SK-N-SH (cell line): ENCODE data around the gene FMN1. TPM values are rescaled to one million over a fixed set of nuclear protein-coding genes. Genes with fewer than 3 reads are reported as not detected.

Source experiments
- CTCF ChIA-PET: fragments of 300-600, 350-600 bp; formaldehyde crosslinking; extraction: SDS; loops from one replicate; lab custom pipeline; 2021; lab: Yijun Ruan, JAX
- POLR2A ChIA-PET: fragments of 350-600 bp; sonication (Branson Sonifier 250); formaldehyde crosslinking; extraction: SDS; loops from one replicate; lab custom pipeline; 2020; ENCODE audit warnings: antibody characterized with exemption, inconsistent platforms; lab: Yijun Ruan, JAX
- DNase-seq: peaks from one replicate; pipeline ENCODE4 v3.0.0; 2012
- H2AFZ ChIP-seq: fragments of 200-600 bp; sonication (generic); 2 replicates; pipeline ENCODE4 v1.8.1; 2016; ENCODE audit warnings: antibody characterized with exemption, mild to moderate bottlenecking, low read depth
- H3F3A ChIP-seq: fragments of 200-600 bp; sonication (generic); replicated peaks from 2 replicates; pipeline ENCODE3; 2016; ENCODE audit warnings: antibody characterized with exemption, mild to moderate bottlenecking; ENCODE audit not compliant: insufficient read depth
- H3K27ac ChIP-seq, 2 experiments: fragments of 200-500 bp in 1 of 2; fragments of 200-600 bp in 1 of 2; sonication (Bioruptor generic) in 1 of 2; sonication (generic), shearing (Covaris generic) in 1 of 2; 2 replicates each; pipeline versions ENCODE4 v1.5.1 to v1.6.1; 2014 to 2016; ENCODE audit warnings: low read depth in 2 of 2, inconsistent platforms in 1 of 2, low read length in 1 of 2, mild to moderate bottlenecking in 1 of 2, mixed read lengths in 1 of 2
- H3K27me3 ChIP-seq: fragments of 200-600 bp; sonication (generic), shearing (Covaris generic); 2 replicates; pipeline ENCODE4 v1.6.1; 2016; ENCODE audit warnings: mixed run types; ENCODE audit not compliant: insufficient read depth
- H3K36me3 ChIP-seq, 2 experiments: fragments of 200-500 bp in 1 of 2; fragments of 200-600 bp in 1 of 2; sonication (Bioruptor generic) in 1 of 2; sonication (generic) in 1 of 2; replicated peaks in 1 of 2; 2 replicates each; pipeline versions ENCODE3 to v1.5.1; 2014 to 2016; ENCODE audit warnings: low read length in 1 of 2, mild to moderate bottlenecking in 1 of 2; ENCODE audit not compliant: insufficient read depth in 2 of 2, control insufficient read depth in 1 of 2
- H3K4me1 ChIP-seq, 2 experiments: fragments of 200-500 bp in 1 of 2; fragments of 200-600 bp in 1 of 2; sonication (Bioruptor generic) in 1 of 2; sonication (generic), shearing (Covaris generic) in 1 of 2; 2 replicates each; pipeline versions ENCODE4 v1.5.1 to v1.6.1; 2014 to 2016; ENCODE audit warnings: low read depth in 1 of 2, low read length in 1 of 2, mixed run types in 1 of 2; ENCODE audit not compliant: insufficient read depth in 2 of 2, control insufficient read depth in 1 of 2
- H3K4me2 ChIP-seq: fragments of 200-600 bp; sonication (generic), shearing (Covaris generic); 2 replicates; pipeline ENCODE4 v1.6.1; 2017; ENCODE audit warnings: mixed run types
- H3K4me3 ChIP-seq, 2 experiments: fragments of 200-500 bp in 1 of 2; fragments of 200-600 bp in 1 of 2; sonication (Bioruptor generic) in 1 of 2; sonication (generic), shearing (Covaris generic) in 1 of 2; 2 replicates each; pipeline versions ENCODE4 v1.5.1 to v1.8.1; 2014 to 2016; ENCODE audit warnings: low read depth in 2 of 2, inconsistent platforms in 1 of 2, low read length in 1 of 2, mild to moderate bottlenecking in 1 of 2, mixed read lengths in 1 of 2, moderate library complexity in 1 of 2
- H3K79me2 ChIP-seq: fragments of 200-600 bp; sonication (generic); 2 replicates; pipeline ENCODE4 v1.8.1; 2017; ENCODE audit warnings: mild to moderate bottlenecking; ENCODE audit not compliant: insufficient read depth
- H3K9ac ChIP-seq: fragments of 200-600 bp; sonication (generic); 2 replicates; pipeline ENCODE4 v1.6.1; 2017; ENCODE audit warnings: mixed run types
- H3K9me2 ChIP-seq: fragments of 200-600 bp; sonication (generic); 2 replicates; pipeline ENCODE4 v1.6.1; 2017; ENCODE audit warnings: mixed run types
- H3K9me3 ChIP-seq: fragments of 200-600 bp; sonication (generic); 2 replicates; pipeline ENCODE4 v1.6.1; 2017; ENCODE audit warnings: mixed run types, mild to moderate bottlenecking, moderate library complexity
- H4K20me1 ChIP-seq: fragments of 200-600 bp; sonication (generic); 2 replicates; pipeline ENCODE4 v1.6.1; 2017; ENCODE audit warnings: mild to moderate bottlenecking, mixed run types; ENCODE audit not compliant: insufficient read depth
- CHD2 ChIP-seq: fragments of 150-350 bp; IDR thresholded peaks from 2 replicates; pipeline ENCODE4 v1.6.1; 2018; ENCODE audit warnings: low read length; ENCODE audit not compliant: partially characterized antibody
- ELF1 ChIP-seq: IDR thresholded peaks from 2 replicates; pipeline ENCODE4 v1.4.0; 2012
- FOSL2 ChIP-seq: IDR thresholded peaks from 2 replicates; pipeline ENCODE4 v1.4.0; 2012; ENCODE audit warnings: low read depth, mild to moderate bottlenecking, moderate library complexity, borderline replicate concordance
- GABPA ChIP-seq: IDR thresholded peaks from 2 replicates; pipeline ENCODE4 v1.4.0; 2012; ENCODE audit warnings: low read depth, mild to moderate bottlenecking
- JUND ChIP-seq: IDR thresholded peaks from 2 replicates; pipeline ENCODE4 v1.4.0; 2012
- MAX ChIP-seq: IDR thresholded peaks from 2 replicates; pipeline ENCODE4 v1.4.0; 2012; ENCODE audit warnings: low read depth
- POLR2AphosphoS5 ChIP-seq: IDR thresholded peaks from 2 replicates; pipeline ENCODE4 v1.6.1; 2012; ENCODE audit warnings: low read depth, low read length
- RFX5 ChIP-seq: IDR thresholded peaks from 2 replicates; pipeline ENCODE4 v1.6.1; 2012; ENCODE audit warnings: mild to moderate bottlenecking, improper control_type of control experiment, low read length
- SMC3 ChIP-seq: IDR thresholded peaks from 2 replicates; pipeline ENCODE4 v1.6.1; 2012; ENCODE audit warnings: low read depth, low read length, improper control_type of control experiment
- TAF1 ChIP-seq: IDR thresholded peaks from 2 replicates; pipeline ENCODE4 v1.6.1; 2012; ENCODE audit warnings: low read depth, mild to moderate bottlenecking, low read length, moderate library complexity, borderline replicate concordance
- TCF12 ChIP-seq: IDR thresholded peaks from 2 replicates; pipeline ENCODE4 v1.4.0; 2012
- WGBS: methylation state at CpG from one replicate; pipeline ENCODE4 v1.1.6; 2017; ENCODE audit warnings: low lambda C conversion rate; 5-methylcytosine and 5-hydroxymethylcytosine counted together
- polyA plus RNA-seq, 3 experiments: library from polyadenylated mRNA; depleted of rRNA; stranded (reverse); fragments of >200 nt; gene quantifications; 2 replicates each; pipeline ENCODE4 v1.2.3, GENCODE V29; 2012
- TF ChIP-seq, protein P1 (sequence below): IDR thresholded peaks from 2 replicates; pipeline ENCODE4; 2012
- TF ChIP-seq, protein P2 (sequence below): IDR thresholded peaks from 2 replicates; pipeline ENCODE4 v1.6.1; 2012; ENCODE audit warnings: mild to moderate bottlenecking, low read depth, low read length, moderate library complexity

The FMN1 gene
- polyA plus RNA-seq, 1 of the 3 experiments (the other 2 are of a cell fraction) = 9.1 TPM

GRCh38 chr15:32838820-32839219 is 355.7 kb downstream of the FMN1 start:
- DNase-seq = no peak
- no peaks in the 10 kb centered on the region for H3K9me3 ChIP-seq
- peaks cover 4 to 8% of the 10 kb centered on the region in 2 experiments; a peak in 3 of 4 replicates for H3K4me1 ChIP-seq
- TF ChIP-seq TAF1 = no peak
- TF ChIP-seq POLR2AphosphoS5 = no peak
- no peak for TF ChIP-seq GABPA
- TF ChIP-seq TCF12 = peak; percentile 37; the same call in 1 of the 2 replicates
- TF ChIP-seq FOSL2 = peak; percentile 17; the same call in 1 of the 2 replicates
- TF ChIP-seq, protein P1, sequence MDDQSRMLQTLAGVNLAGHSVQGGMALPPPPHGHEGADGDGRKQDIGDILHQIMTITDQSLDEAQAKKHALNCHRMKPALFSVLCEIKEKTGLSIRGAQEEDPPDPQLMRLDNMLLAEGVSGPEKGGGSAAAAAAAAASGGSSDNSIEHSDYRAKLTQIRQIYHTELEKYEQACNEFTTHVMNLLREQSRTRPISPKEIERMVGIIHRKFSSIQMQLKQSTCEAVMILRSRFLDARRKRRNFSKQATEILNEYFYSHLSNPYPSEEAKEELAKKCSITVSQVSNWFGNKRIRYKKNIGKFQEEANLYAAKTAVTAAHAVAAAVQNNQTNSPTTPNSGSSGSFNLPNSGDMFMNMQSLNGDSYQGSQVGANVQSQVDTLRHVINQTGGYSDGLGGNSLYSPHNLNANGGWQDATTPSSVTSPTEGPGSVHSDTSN = 0 out of 2 replicates have a peak, but pooled peaks have one; percentile 16
- no peaks in the 10 kb centered on the region for H3K27me3 ChIP-seq
- H3K9ac ChIP-seq = peak overlapping the region; percentile 29; the same call in 1 of the 2 replicates
- H3K4me2 ChIP-seq = peak overlapping the region; percentile 46; the same call in 1 of the 2 replicates
- ChIA-PET CTCF (interaction anchor here (0.6 to 1.4 kb wide), 3 partner anchors 12 to 335 kb away, joined by 3 to 6 read pairs (median 4); no protein-coding TSS in a partner anchor), POLR2A (no interaction called here)
- no peaks in the 10 kb centered on the region for H3K9me2 ChIP-seq
- no peak overlapping the region for H3K4me3 ChIP-seq
- no peak overlapping the region for H2AFZ ChIP-seq
- 62% methylated on average over 8 of the region's 8 CpGs for WGBS
- H3F3A ChIP-seq = peaks cover 21% of the 10 kb centered on the region
- H3K36me3 ChIP-seq = peaks cover 15 to 47% of the 10 kb centered on the region in 2 experiments
- H4K20me1 ChIP-seq = no peaks in the 10 kb centered on the region
- peak overlapping the region in 1 of 2 experiments; percentile 68; a peak in 2 of 4 replicates for H3K27ac ChIP-seq
- peaks cover 79% of the 10 kb centered on the region for H3K79me2 ChIP-seq

DNA sequence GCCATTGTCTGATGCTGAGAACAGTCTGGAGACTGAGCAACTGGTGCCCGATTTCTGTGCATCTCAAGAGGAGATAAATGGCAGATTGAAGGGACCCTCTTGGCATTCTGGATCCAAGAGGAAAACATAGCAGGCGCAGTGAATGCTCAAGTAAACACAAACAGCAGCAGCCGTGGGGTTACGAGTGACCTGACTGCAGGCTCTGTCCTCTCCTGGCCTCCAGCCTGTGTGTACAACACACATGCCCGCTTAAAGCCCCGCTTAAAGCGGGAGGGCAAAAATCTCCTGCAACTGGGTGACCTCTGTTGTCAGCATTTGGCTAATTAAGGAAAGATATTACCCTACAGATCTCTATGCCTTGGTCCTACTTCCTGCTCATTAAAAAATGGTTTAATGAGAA is 356.2 kb downstream of the FMN1 start:
- TF ChIP-seq ELF1 = no peak
- no peak for TF ChIP-seq TAF1
- TF ChIP-seq, all 33 proteins: peak for 0
- Histone ChIP-seq H3K9me3 (no peaks in the 10 kb centered on the region), H3K27me3 (no peaks in the 10 kb centered on the region), H3K79me2 (peaks cover 74% of the 10 kb centered on the region), H3K4me3 (no peak overlapping the region), H3K27ac (peak overlapping the region in 1 of 2 experiments; percentile 68; a peak in 2 of 4 replicates), H3K36me3 (peaks cover 15 to 47% of the 10 kb centered on the region in 2 experiments), H3F3A (peaks cover 26% of the 10 kb centered on the region), H3K4me2 (no peak overlapping the region), H3K4me1 (peaks cover 4 to 13% of the 10 kb centered on the region in 2 experiments; a peak in 2 of 4 replicates), H3K9ac (peak overlapping the region; percentile 29; the same call in 1 of the 2 replicates), H4K20me1 (no peaks in the 10 kb centered on the region), H2AFZ (no peak overlapping the region), H3K9me2 (no peaks in the 10 kb centered on the region)
- ChIA-PET POLR2A (no interaction called here), CTCF (interaction anchor here (0.6 to 1.4 kb wide), 3 partner anchors 13 to 335 kb away, joined by 4 to 6 read pairs (median 5); no protein-coding TSS in a partner anchor)
- DNase-seq = no peak
- 97% methylated on average over 7 of the region's 7 CpGs for WGBS

DNA sequence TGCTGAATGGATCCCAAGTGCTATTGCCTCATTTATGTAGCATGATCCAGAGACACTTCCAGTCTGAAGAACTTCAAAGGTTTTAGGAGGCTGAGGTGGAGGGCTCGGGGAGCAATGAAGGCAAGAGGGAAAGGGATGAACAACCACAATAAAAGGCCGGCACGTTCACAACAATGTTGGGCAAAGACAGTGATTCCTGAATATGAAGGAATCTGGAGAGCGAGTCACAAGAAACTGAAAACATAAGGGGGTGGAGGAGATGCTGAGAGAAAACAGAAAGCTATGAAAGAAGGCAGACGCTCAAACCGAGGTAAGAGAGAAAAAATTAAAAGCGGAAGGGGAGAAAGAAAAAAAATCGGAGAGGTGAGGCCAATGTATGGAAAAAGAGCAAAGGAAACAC is 356.6 kb downstream of the FMN1 start:
- Histone ChIP-seq H3K36me3 (peaks cover 15 to 48% of the 10 kb centered on the region in 2 experiments), H4K20me1 (no peaks in the 10 kb centered on the region), H3K79me2 (peaks cover 75% of the 10 kb centered on the region), H3F3A (peaks cover 30% of the 10 kb centered on the region), H3K4me1 (peaks cover 4 to 17% of the 10 kb centered on the region in 2 experiments; a peak in 2 of 4 replicates), H3K4me2 (no peak overlapping the region), H3K9me2 (no peaks in the 10 kb centered on the region), H2AFZ (no peak overlapping the region), H3K4me3 (no peak overlapping the region), H3K9ac (no peak overlapping the region; the same call in 1 of the 2 replicates), H3K27ac (peak overlapping the region in 1 of 2 experiments; percentile 68; a peak in 2 of 4 replicates), H3K9me3 (no peaks in the 10 kb centered on the region), H3K27me3 (no peaks in the 10 kb centered on the region)
- POLR2A ChIA-PET = no interaction called here
- no peak for DNase-seq
- CTCF ChIA-PET = interaction anchor here (0.9 to 1.4 kb wide), 3 partner anchors 13 to 176 kb away, joined by 3 to 6 read pairs (median 5); no protein-coding TSS in a partner anchor
- no peak for TF ChIP-seq ELF1
- no peak for TF ChIP-seq RFX5
- TF ChIP-seq POLR2AphosphoS5 = no peak
- TF ChIP-seq, protein P2, sequence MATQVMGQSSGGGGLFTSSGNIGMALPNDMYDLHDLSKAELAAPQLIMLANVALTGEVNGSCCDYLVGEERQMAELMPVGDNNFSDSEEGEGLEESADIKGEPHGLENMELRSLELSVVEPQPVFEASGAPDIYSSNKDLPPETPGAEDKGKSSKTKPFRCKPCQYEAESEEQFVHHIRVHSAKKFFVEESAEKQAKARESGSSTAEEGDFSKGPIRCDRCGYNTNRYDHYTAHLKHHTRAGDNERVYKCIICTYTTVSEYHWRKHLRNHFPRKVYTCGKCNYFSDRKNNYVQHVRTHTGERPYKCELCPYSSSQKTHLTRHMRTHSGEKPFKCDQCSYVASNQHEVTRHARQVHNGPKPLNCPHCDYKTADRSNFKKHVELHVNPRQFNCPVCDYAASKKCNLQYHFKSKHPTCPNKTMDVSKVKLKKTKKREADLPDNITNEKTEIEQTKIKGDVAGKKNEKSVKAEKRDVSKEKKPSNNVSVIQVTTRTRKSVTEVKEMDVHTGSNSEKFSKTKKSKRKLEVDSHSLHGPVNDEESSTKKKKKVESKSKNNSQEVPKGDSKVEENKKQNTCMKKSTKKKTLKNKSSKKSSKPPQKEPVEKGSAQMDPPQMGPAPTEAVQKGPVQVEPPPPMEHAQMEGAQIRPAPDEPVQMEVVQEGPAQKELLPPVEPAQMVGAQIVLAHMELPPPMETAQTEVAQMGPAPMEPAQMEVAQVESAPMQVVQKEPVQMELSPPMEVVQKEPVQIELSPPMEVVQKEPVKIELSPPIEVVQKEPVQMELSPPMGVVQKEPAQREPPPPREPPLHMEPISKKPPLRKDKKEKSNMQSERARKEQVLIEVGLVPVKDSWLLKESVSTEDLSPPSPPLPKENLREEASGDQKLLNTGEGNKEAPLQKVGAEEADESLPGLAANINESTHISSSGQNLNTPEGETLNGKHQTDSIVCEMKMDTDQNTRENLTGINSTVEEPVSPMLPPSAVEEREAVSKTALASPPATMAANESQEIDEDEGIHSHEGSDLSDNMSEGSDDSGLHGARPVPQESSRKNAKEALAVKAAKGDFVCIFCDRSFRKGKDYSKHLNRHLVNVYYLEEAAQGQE = no peak
- TF ChIP-seq SMC3 = no peak
- no peak for TF ChIP-seq CHD2
- no peak for TF ChIP-seq MAX
- no peak for TF ChIP-seq JUND
- 93% methylated on average over 8 of the region's 8 CpGs for WGBS
